GM20000 (cell line): Measurements from ENCODE around the gene TRMT2A.

Source experiments
- DNase-seq: peaks from one replicate; pipeline ENCODE4 v3.0.0; 2012; ENCODE audit warnings: low spot score
- TF ChIP-seq, protein P1 (sequence below): IDR thresholded peaks from 2 replicates; pipeline ENCODE4 v1.5.1; 2012; ENCODE audit warnings: mild to moderate bottlenecking, control low read depth; ENCODE audit errors: extremely low read depth, missing control alignments

Gene TRMT2A

GRCh38 chr22:20115691-20116375 is 1.2 kb downstream of the TRMT2A start, which contains the start of gene RANBP1:
RANBP1 (plus strand) TSS chr22:20116104; CDS start chr22:20116185, 81 bp downstream.
- DNase-seq: no peak
- TF ChIP-seq, protein P1, sequence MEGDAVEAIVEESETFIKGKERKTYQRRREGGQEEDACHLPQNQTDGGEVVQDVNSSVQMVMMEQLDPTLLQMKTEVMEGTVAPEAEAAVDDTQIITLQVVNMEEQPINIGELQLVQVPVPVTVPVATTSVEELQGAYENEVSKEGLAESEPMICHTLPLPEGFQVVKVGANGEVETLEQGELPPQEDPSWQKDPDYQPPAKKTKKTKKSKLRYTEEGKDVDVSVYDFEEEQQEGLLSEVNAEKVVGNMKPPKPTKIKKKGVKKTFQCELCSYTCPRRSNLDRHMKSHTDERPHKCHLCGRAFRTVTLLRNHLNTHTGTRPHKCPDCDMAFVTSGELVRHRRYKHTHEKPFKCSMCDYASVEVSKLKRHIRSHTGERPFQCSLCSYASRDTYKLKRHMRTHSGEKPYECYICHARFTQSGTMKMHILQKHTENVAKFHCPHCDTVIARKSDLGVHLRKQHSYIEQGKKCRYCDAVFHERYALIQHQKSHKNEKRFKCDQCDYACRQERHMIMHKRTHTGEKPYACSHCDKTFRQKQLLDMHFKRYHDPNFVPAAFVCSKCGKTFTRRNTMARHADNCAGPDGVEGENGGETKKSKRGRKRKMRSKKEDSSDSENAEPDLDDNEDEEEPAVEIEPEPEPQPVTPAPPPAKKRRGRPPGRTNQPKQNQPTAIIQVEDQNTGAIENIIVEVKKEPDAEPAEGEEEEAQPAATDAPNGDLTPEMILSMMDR: no peak

DNA sequence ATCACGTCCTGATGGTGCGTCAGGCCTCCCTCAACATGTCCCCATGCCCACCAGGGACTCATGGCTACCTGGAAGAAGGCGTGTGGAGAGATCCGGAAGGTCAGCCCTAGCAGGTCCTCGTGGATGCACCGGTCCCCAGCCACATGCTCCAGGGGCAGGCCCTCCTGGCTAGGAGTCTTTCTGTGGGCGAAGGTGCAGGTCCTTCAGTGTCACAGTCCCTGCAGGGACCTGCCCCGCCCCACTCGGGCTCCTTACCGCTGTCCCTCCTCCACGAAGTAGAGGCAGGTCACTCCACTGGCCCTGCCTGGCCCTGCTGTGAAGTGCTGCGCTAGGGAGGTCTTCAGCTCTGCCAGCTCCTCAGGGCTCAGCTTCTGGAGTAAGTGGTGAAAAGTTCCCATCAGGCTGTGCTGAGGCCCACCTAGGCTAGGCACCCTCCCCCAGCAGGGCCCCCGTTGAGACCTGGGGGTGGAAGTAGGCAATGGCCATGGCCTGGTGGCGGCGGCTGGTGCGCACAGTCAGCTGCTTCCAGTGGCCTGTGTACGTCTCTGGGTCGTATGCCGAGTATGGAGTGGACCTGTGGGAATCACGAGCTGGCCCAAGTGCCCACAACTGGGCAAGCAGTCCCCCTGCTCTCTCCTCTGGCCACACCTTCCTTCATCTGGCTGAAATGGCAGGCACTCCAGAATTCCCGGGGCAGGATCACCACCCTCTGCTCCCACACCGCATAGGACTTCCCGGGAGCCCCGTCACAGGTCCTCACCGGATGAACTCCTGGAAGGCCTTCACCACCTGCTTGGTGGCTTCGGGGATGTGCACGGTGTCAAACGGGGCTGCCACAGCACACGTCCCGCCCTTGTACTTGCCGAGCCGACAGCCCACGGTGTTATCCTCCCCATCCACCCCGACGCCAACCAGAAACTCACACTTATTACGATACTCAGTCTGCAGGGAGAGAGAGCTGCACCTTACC is 2.2 kb downstream of the TRMT2A start:
- TF ChIP-seq, protein P1: no peak
- DNase-seq: no peak

DNA sequence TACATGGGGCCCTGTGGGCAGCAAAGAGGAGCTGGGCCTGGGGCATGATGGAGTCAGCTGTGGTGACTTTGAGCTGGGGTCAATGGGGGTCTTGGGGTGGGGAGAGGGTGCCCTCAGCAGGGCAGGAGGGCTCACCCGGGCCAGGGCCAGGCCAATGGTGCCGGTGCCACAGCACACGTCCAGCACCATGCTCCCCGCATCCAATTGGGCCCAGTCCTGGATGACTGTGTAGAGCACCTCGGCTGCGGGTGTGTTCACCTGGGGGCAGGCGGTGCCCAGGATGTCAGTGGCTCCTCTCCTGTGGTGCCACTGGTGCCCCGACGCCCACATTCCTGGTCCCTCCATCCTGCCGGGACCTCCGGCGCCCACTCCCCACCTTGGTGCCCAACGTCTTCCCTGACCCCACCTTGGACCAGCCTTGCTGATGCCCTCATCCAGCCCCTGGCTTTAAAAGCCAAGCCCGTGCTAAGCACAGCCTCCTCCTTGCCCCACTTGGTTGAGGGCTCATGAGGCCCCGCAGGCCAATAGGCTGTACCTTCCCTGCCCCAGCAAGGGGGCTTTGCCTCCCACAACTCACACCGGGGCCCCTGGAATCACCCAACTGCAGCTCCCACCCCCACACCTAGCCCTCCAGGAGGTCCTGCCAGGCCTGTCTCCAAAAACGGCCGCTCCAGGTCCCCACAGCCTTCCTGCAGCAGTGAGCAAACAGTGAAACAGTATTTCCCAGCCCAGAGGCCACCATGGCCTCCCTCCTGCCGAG is 3.3 kb downstream of the TRMT2A start:
- TF ChIP-seq, protein P1: no peak

GRCh38 chr22:20112623-20113511 is 4.2 kb downstream of the TRMT2A start:
- no peak for DNase-seq
- TF ChIP-seq, protein P1: no peak

More for the DNA sequence above, 3.3 kb downstream of the TRMT2A start:
- no peak for DNase-seq

DNA sequence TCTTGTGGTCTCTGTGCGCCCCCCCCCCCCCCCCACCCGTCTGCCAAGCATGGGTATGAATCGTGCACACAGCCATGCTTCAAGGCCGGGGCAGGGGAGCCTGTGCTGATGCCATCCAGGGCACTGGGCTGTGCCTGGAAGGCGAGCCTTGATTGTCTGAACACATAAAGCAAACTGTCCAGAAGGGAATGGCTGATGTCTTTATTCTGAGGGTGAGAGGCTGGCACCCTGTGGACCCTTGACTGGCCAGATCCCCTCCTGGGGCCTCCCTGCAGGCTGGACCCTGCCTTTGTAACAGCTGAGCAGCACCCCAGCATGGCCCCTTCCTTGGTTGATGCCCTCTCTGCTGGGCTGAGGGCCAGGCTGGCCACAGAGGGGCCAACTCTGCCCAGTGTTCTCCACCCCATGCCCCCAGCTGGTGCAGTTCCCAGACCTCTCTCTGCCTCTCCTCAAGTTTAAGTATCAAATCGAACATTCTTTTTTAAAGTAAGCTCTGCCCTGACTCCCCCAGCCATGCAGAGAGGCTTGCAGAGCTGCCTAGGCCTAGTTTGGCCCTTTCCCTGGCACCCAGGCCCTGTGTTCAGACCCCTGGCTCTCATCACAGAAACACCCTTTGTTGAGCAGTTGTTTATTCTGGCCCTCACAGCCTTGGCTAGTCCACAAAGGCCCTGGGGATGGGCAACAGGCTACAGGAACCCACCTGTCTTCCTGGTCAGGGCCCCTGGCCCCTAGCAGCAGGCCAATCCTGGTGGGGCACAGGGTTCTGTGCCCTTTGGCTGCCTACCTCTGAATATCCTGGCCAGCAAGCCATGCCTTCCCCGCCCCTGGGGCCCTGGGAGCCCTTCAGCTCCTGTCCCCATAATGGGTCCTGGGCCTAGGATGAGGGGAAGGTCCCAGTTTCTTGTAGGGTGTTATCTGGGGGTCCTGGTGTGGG is 5.1 kb downstream of the TRMT2A start:
- TF ChIP-seq, protein P1: no peak

More for the DNA sequence above, 5.1 kb downstream of the TRMT2A start:
- DNase-seq: no peak
